GM12892 (cell line): ENCODE data around the gene TMPRSS4.

Source experiments
- DNase-seq: peaks from one replicate; pipeline ENCODE4 v3.0.0; 2011; ENCODE audit not compliant: insufficient read length
- FAIRE-seq: peaks from 2 replicates; lab custom pipeline; 2011; peaks lifted over from hg19 to GRCh38; lab: Jason Lieb, UNC
- POLR2A ChIP-seq: IDR thresholded peaks from 2 replicates; pipeline ENCODE4 v1.6.1; 2011; ENCODE audit warnings: low read depth, low read length, control low read depth
- POLR2AphosphoS5 ChIP-seq: IDR thresholded peaks from 2 replicates; pipeline ENCODE4 v1.6.1; 2011; ENCODE audit warnings: low read depth, low read length, control low read depth
- TAF1 ChIP-seq: IDR thresholded peaks from 2 replicates; pipeline ENCODE4 v1.6.1; 2011; ENCODE audit warnings: low read depth, mild to moderate bottlenecking, control low read depth, low read length, borderline replicate concordance

Gene TMPRSS4

GRCh38 chr11:118049771-118050170 is 27.1 kb upstream of the TMPRSS4 start:
- no peak for FAIRE-seq
- DNase-seq = no peak
- TF ChIP-seq POLR2A (no peak), POLR2AphosphoS5 (no peak), TAF1 (no peak)

- TF ChIP-seq POLR2A (no peak), TAF1 (no peak), POLR2AphosphoS5 (no peak)
- FAIRE-seq = no peak
- no peak for DNase-seq
Observed at GRCh38 chr11:118050208-118050891, 26.5 kb upstream of the TMPRSS4 start.

GRCh38 chr11:118051136-118051610 is 25.7 kb upstream of the TMPRSS4 start:
- FAIRE-seq (no peak), DNase-seq (no peak)
- TF ChIP-seq TAF1 = no peak
- no peak for TF ChIP-seq POLR2A
- no peak for TF ChIP-seq POLR2AphosphoS5

GRCh38 chr11:118051611-118052461 is 25.0 kb upstream of the TMPRSS4 start:
- DNase-seq = no peak
- TF ChIP-seq POLR2A (no peak), POLR2AphosphoS5 (no peak), TAF1 (no peak)
- FAIRE-seq = peak; percentile 63

- DNase-seq = no peak
- TF ChIP-seq TAF1 (no peak), POLR2A (no peak), POLR2AphosphoS5 (no peak)
- FAIRE-seq = peak; percentile 5
Observed at GRCh38 chr11:118052581-118053206, 24.2 kb upstream of the TMPRSS4 start.

GRCh38 chr11:118054712-118055640 is 21.9 kb upstream of the TMPRSS4 start:
- FAIRE-seq (peak; percentile 17), DNase-seq (no peak)
- TF ChIP-seq TAF1 = no peak
- TF ChIP-seq POLR2A = no peak
- TF ChIP-seq POLR2AphosphoS5 = no peak

GRCh38 chr11:118055966-118056365 is 20.9 kb upstream of the TMPRSS4 start:
- FAIRE-seq = no peak
- no peak for DNase-seq
- no peak for TF ChIP-seq POLR2A
- no peak for TF ChIP-seq POLR2AphosphoS5
- no peak for TF ChIP-seq TAF1

- FAIRE-seq = no peak
- no peak for TF ChIP-seq POLR2A
- no peak for TF ChIP-seq TAF1
- no peak for TF ChIP-seq POLR2AphosphoS5
- no peak for DNase-seq
Observed at GRCh38 chr11:118056806-118057205, 20.1 kb upstream of the TMPRSS4 start.

- TF ChIP-seq POLR2A (no peak), TAF1 (no peak), POLR2AphosphoS5 (no peak)
- FAIRE-seq (no peak), DNase-seq (no peak)
Observed at GRCh38 chr11:118057251-118058145, 19.4 kb upstream of the TMPRSS4 start.
